HK-2 (cell line): ENCODE measurements around the gene MYL5.
"Not testable (repeated sequence)": the region's sequence is repeated elsewhere in the genome, so short reads cannot be mapped to it uniquely, and the experiment has no call there.

ENCODE experiments used
- DNase-seq: peaks from one replicate; pipeline ENCODE4 v3.0.0-alpha.2; 2018; ENCODE audit not compliant: unreplicated experiment

The MYL5 gene

GRCh38 chr4:674172-675035, at the start of gene MYL5, which contains the start of gene ATP5ME:
TSS of gene MYL5 (plus strand) at chr4:674542. CDS start at chr4:678027, 3,485 bp downstream.
TSS of gene ATP5ME (minus strand) at chr4:674276. CDS start at chr4:674247, 29 bp downstream.
- peak; percentile 98 for DNase-seq

GRCh38 chr4:624705-625590, 49.4 kb upstream of the MYL5 start, which contains the start of gene PDE6B:
TSS of gene PDE6B (plus strand) at chr4:625573. CDS start at chr4:625627, 54 bp downstream.
- DNase-seq, result peak; percentile 92

GRCh38 chr4:625631-626161, 48.6 kb upstream of the MYL5 start:
- DNase-seq, result no peak

- no peak for DNase-seq
These were observed 47.9 kb upstream of the MYL5 start for GRCh38 chr4:626201-627091.

GRCh38 chr4:627347-628125, 46.8 kb upstream of the MYL5 start:
- no peak for DNase-seq

GRCh38 chr4:628311-628741, 46.0 kb upstream of the MYL5 start:
- no peak for DNase-seq

GRCh38 chr4:628821-629635, 45.3 kb upstream of the MYL5 start:
- DNase-seq, result no peak

GRCh38 chr4:629636-629914, 44.8 kb upstream of the MYL5 start:
- no peak for DNase-seq

- DNase-seq, result no peak
These were observed 44.3 kb upstream of the MYL5 start for GRCh38 chr4:629915-630641.

GRCh38 chr4:630656-631055, 43.7 kb upstream of the MYL5 start:
- no peak for DNase-seq

GRCh38 chr4:632196-632790, 42.0 kb upstream of the MYL5 start:
- no peak for DNase-seq

- DNase-seq, result no peak
These were observed 41.4 kb upstream of the MYL5 start for GRCh38 chr4:632926-633325.

GRCh38 chr4:633406-633805, 40.9 kb upstream of the MYL5 start:
- DNase-seq, result no peak

GRCh38 chr4:633976-634598, 40.3 kb upstream of the MYL5 start:
- no peak for DNase-seq

- DNase-seq, result no peak
These were observed 39.8 kb upstream of the MYL5 start for GRCh38 chr4:634599-634985.

GRCh38 chr4:635066-635835, 39.1 kb upstream of the MYL5 start:
- not testable (repeated sequence) for DNase-seq

GRCh38 chr4:635851-636627, 38.3 kb upstream of the MYL5 start:
- no peak for DNase-seq
